ENCODE measurements around the gene RET.

RET gene

GRCh38 chr10:43134126-43134905 lies 57.4 kb downstream of the RET start:
- no peaks in the 10 kb centered on the region for H3K9me3 ChIP-seq (ENCODE audit: insufficient read depth, low read length)
- TF ChIP-seq SUZ12 (IDR thresholded peaks at IDR 0.05; ENCODE audit: extremely low read depth, insufficient read depth, insufficient read length): no peak
- TF ChIP-seq ZNF274 (IDR thresholded peaks at IDR 0.05; ENCODE audit: low read depth, low read length): no peak
- no peak for TF ChIP-seq YY1 (IDR thresholded peaks at IDR 0.05; ENCODE audit: insufficient read depth, insufficient read length)
- no peak overlapping the region for H3K9ac ChIP-seq (ENCODE audit: insufficient read length, low read depth)
- H3K36me3 ChIP-seq (ENCODE audit: insufficient read depth, insufficient read length, low read length): no peaks in the 10 kb centered on the region
- no peaks in the 10 kb centered on the region for H3K27me3 ChIP-seq (ENCODE audit: insufficient read depth, insufficient read length)
- DNase-seq (ENCODE audit: low read depth, low spot score): no peak
- H3K4me1 ChIP-seq (ENCODE audit: insufficient read depth, insufficient read length): no peaks in the 10 kb centered on the region
- no peak overlapping the region for H3K4me3 ChIP-seq (ENCODE audit: insufficient read length, low read depth)

DNA sequence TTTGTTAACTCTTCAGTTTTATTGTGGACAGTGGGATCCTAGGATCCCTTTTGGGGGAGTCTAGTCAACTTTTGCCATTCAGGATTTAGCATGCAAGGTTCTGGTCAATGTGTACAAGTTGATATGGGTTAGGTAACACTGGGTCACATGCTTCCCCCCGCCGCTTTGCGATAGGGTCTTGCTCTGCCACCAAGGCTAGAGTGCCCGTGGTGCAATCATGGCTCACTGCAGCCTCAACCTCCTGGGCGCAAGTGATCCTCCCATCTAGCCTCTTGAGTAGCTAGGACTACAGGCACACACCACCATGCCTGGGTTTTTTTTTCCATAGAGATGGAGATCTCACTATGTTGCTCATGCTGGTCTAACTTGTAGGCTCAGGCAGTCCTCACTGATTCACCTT lies 58.2 kb downstream of the RET start:
- Histone ChIP-seq H3K36me3 (ENCODE audit: insufficient read depth, insufficient read length, low read length) (no peaks in the 10 kb centered on the region), H3K4me3 (ENCODE audit: insufficient read length, low read depth) (no peak overlapping the region), H3K9ac (ENCODE audit: insufficient read length, low read depth) (no peak overlapping the region), H3K4me1 (ENCODE audit: insufficient read depth, insufficient read length) (no peaks in the 10 kb centered on the region), H3K27me3 (ENCODE audit: insufficient read depth, insufficient read length) (no peaks in the 10 kb centered on the region), H3K9me3 (ENCODE audit: insufficient read depth, low read length) (no peaks in the 10 kb centered on the region)
- DNase-seq (ENCODE audit: low read depth, low spot score): no peak
- no peak for TF ChIP-seq ZNF274 (IDR thresholded peaks at IDR 0.05; ENCODE audit: low read depth, low read length)
- no peak for TF ChIP-seq YY1 (IDR thresholded peaks at IDR 0.05; ENCODE audit: insufficient read depth, insufficient read length)
- no peak for TF ChIP-seq SUZ12 (IDR thresholded peaks at IDR 0.05; ENCODE audit: extremely low read depth, insufficient read depth, insufficient read length)

DNA sequence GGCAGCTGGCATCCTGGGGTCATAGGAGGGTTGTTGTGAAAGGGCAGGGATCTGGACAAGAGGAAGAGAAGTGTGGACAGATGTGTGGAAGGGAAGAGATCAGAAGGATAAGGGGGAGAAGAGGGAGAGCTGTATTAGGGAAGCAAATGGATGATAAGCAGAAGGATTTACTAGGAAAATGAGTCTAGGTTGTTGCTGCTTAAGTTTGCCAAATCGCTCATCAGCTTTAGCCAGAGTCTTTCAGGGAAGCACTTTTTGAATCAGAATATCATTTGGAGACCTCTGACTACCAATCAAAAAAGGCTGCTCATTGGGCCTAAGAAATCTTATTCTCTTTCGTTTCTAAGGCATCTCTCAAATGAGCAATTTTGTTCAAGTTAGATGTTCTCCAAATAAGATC lies 58.8 kb downstream of the RET start:
- TF ChIP-seq ZNF274 (IDR thresholded peaks at IDR 0.05; ENCODE audit: low read depth, low read length): no peak
- TF ChIP-seq SUZ12 (IDR thresholded peaks at IDR 0.05; ENCODE audit: extremely low read depth, insufficient read depth, insufficient read length): no peak
- no peak for TF ChIP-seq YY1 (IDR thresholded peaks at IDR 0.05; ENCODE audit: insufficient read depth, insufficient read length)
- no peak overlapping the region for H3K4me3 ChIP-seq (ENCODE audit: insufficient read length, low read depth)
- H3K9me3 ChIP-seq (ENCODE audit: insufficient read depth, low read length): no peaks in the 10 kb centered on the region
- H3K27me3 ChIP-seq (ENCODE audit: insufficient read depth, insufficient read length): no peaks in the 10 kb centered on the region
- no peaks in the 10 kb centered on the region for H3K36me3 ChIP-seq (ENCODE audit: insufficient read depth, insufficient read length, low read length)
- no peak overlapping the region for H3K9ac ChIP-seq (ENCODE audit: insufficient read length, low read depth)
- DNase-seq (ENCODE audit: low read depth, low spot score): no peak
- no peaks in the 10 kb centered on the region for H3K4me1 ChIP-seq (ENCODE audit: insufficient read depth, insufficient read length)

DNA sequence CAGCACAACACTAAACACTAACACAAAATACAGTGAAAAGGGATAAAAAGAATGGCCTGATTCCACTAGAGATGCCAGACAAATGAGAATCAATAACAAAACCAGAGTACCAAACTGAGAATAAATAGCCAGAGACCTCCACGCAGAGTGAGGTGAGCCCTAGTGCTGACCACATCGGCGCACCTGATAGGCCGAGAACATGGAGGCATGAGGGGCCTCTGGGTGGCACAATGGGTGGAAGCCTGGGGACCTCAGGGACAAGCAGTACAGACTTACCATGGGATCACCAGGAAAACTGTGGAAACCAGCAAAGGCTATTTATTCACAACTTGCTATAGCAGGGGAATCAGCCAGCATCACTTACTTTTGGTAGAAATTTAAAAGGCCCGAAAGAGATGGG lies 59.6 kb downstream of the RET start:
- H3K4me3 ChIP-seq (ENCODE audit: insufficient read length, low read depth): no peak overlapping the region
- TF ChIP-seq YY1 (IDR thresholded peaks at IDR 0.05; ENCODE audit: insufficient read depth, insufficient read length) (no peak), ZNF274 (IDR thresholded peaks at IDR 0.05; ENCODE audit: low read depth, low read length) (no peak), SUZ12 (IDR thresholded peaks at IDR 0.05; ENCODE audit: extremely low read depth, insufficient read depth, insufficient read length) (no peak)
- no peaks in the 10 kb centered on the region for H3K36me3 ChIP-seq (ENCODE audit: insufficient read depth, insufficient read length, low read length)
- H3K4me1 ChIP-seq (ENCODE audit: insufficient read depth, insufficient read length): no peaks in the 10 kb centered on the region
- H3K27me3 ChIP-seq (ENCODE audit: insufficient read depth, insufficient read length): no peaks in the 10 kb centered on the region
- H3K9ac ChIP-seq (ENCODE audit: insufficient read length, low read depth): no peak overlapping the region
- DNase-seq (ENCODE audit: low read depth, low spot score): no peak
- no peaks in the 10 kb centered on the region for H3K9me3 ChIP-seq (ENCODE audit: insufficient read depth, low read length)

GRCh38 chr10:43136995-43137716 lies 60.3 kb downstream of the RET start:
- Histone ChIP-seq H3K36me3 (ENCODE audit: insufficient read depth, insufficient read length, low read length) (no peaks in the 10 kb centered on the region), H3K27me3 (ENCODE audit: insufficient read depth, insufficient read length) (no peaks in the 10 kb centered on the region), H3K9ac (ENCODE audit: insufficient read length, low read depth) (peak overlapping the region; percentile 89), H3K9me3 (ENCODE audit: insufficient read depth, low read length) (no peaks in the 10 kb centered on the region), H3K4me3 (ENCODE audit: insufficient read length, low read depth) (peak overlapping the region; percentile 81), H3K4me1 (ENCODE audit: insufficient read depth, insufficient read length) (no peaks in the 10 kb centered on the region)
- no peak for TF ChIP-seq YY1 (IDR thresholded peaks at IDR 0.05; ENCODE audit: insufficient read depth, insufficient read length)
- no peak for TF ChIP-seq SUZ12 (IDR thresholded peaks at IDR 0.05; ENCODE audit: extremely low read depth, insufficient read depth, insufficient read length)
- no peak for TF ChIP-seq ZNF274 (IDR thresholded peaks at IDR 0.05; ENCODE audit: low read depth, low read length)
- no peak for DNase-seq (ENCODE audit: low read depth, low spot score)

GRCh38 chr10:43137717-43138020 lies 60.8 kb downstream of the RET start:
- peak overlapping the region; percentile 81 for H3K4me3 ChIP-seq (ENCODE audit: insufficient read length, low read depth)
- no peaks in the 10 kb centered on the region for H3K4me1 ChIP-seq (ENCODE audit: insufficient read depth, insufficient read length)
- H3K36me3 ChIP-seq (ENCODE audit: insufficient read depth, insufficient read length, low read length): no peaks in the 10 kb centered on the region
- no peaks in the 10 kb centered on the region for H3K27me3 ChIP-seq (ENCODE audit: insufficient read depth, insufficient read length)
- no peak for DNase-seq (ENCODE audit: low read depth, low spot score)
- TF ChIP-seq SUZ12 (IDR thresholded peaks at IDR 0.05; ENCODE audit: extremely low read depth, insufficient read depth, insufficient read length) (no peak), YY1 (IDR thresholded peaks at IDR 0.05; ENCODE audit: insufficient read depth, insufficient read length) (no peak), ZNF274 (IDR thresholded peaks at IDR 0.05; ENCODE audit: low read depth, low read length) (no peak)
- no peaks in the 10 kb centered on the region for H3K9me3 ChIP-seq (ENCODE audit: insufficient read depth, low read length)
- H3K9ac ChIP-seq (ENCODE audit: insufficient read length, low read depth): peak overlapping the region; percentile 89

DNA sequence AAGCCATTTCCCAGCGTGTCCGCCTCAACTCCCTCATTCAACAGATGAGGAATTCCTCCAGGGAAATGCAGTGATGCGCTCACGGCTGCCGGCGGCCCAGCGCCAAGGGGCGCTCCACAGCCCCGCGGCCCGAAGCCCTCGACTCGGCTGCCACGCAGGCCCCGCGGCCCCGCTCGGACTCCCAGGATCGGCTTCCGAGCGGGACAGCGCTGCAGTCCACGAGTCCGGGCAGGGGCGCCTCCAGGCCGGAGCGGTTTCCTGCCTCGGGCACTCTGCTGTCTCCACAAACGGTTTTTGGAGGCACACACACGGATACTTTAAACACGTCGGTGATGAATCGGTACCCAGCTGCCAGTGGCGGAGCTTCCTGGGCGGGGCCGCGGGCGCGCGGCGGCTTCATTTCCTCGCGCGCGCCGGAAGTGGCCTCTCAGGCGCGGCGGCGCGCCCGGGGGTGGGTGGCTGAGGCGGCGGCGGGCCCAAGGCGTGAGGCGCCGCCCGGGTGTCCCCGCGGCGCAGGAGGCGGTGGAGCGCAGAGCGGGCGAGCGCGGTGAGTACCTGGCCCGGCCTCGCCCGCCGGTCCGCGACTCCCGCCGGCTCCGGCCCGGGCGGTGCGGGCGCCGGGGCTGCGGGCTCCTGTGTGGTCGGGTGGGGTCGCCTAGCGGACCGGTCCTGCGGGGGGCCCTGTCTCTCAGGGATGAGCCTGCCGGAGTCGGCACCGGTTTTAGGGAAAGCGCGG lies 61.3 kb downstream of the RET start, which contains the start of gene CSGALNACT2:
TSS of gene CSGALNACT2 (plus strand) at position 425 of the 736 bp plus-strand sequence. CDS start 16,705 bp downstream, outside the sequence.
- TF ChIP-seq ZNF274 (IDR thresholded peaks at IDR 0.05; ENCODE audit: low read depth, low read length) (no peak), SUZ12 (IDR thresholded peaks at IDR 0.05; ENCODE audit: extremely low read depth, insufficient read depth, insufficient read length) (no peak), YY1 (IDR thresholded peaks at IDR 0.05; ENCODE audit: insufficient read depth, insufficient read length) (no peak)
- DNase-seq (ENCODE audit: low read depth, low spot score): no peak
- Histone ChIP-seq H3K9me3 (ENCODE audit: insufficient read depth, low read length) (no peaks in the 10 kb centered on the region), H3K4me1 (ENCODE audit: insufficient read depth, insufficient read length) (no peaks in the 10 kb centered on the region), H3K27me3 (ENCODE audit: insufficient read depth, insufficient read length) (no peaks in the 10 kb centered on the region), H3K9ac (ENCODE audit: insufficient read length, low read depth) (peak within 1 kb of the TSS; percentile 89), H3K4me3 (ENCODE audit: insufficient read length, low read depth) (peak within 1 kb of the TSS; percentile 81), H3K36me3 (ENCODE audit: insufficient read depth, insufficient read length, low read length) (no peaks in the 10 kb centered on the region)
